HL-60 (cell line): ENCODE data around the gene KRT77.

ENCODE experiments used
- POLR2AphosphoS5 ChIP-seq: IDR thresholded peaks from 2 replicates; pipeline ENCODE4 v1.6.1; 2012; ENCODE audit warnings: low read depth
- SPI1 ChIP-seq: IDR thresholded peaks from 2 replicates; pipeline ENCODE4 v1.6.1; 2012; ENCODE audit warnings: low read depth, mild to moderate bottlenecking, borderline replicate concordance
- TF ChIP-seq, protein P1 (sequence below): IDR thresholded peaks from one replicate; pipeline ENCODE4 v1.5.1; 2011; ENCODE audit warnings: low read length, control low read depth, inconsistent platforms; ENCODE audit not compliant: insufficient read depth
- TF ChIP-seq, protein P2 (sequence below): IDR thresholded peaks from 2 replicates; pipeline ENCODE4 v1.6.1; 2012; ENCODE audit warnings: low read depth; ENCODE audit not compliant: insufficient replicate concordance

DNA sequence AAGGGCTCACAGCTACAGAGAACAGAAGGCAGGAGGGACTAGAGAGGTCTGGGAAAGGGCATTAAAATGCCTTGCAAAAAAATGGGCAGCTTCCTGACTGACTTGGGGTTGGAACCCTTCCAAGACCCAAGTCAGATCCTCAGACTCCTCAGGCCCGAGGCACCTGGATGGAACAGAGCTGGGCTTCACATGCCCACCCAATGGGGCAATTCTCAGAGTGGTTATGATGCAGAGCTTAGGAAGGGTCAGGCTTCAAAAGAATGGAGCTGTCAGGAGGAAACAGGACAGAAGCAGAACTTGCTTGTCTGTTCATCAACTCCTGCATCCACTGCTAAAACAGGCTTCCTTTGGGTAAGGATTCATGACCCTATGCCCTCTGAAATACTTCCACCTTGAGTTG, 13.4 kb downstream of the KRT77 start:
- TF ChIP-seq POLR2AphosphoS5 (no peak), SPI1 (no peak)
- TF ChIP-seq, protein P1, sequence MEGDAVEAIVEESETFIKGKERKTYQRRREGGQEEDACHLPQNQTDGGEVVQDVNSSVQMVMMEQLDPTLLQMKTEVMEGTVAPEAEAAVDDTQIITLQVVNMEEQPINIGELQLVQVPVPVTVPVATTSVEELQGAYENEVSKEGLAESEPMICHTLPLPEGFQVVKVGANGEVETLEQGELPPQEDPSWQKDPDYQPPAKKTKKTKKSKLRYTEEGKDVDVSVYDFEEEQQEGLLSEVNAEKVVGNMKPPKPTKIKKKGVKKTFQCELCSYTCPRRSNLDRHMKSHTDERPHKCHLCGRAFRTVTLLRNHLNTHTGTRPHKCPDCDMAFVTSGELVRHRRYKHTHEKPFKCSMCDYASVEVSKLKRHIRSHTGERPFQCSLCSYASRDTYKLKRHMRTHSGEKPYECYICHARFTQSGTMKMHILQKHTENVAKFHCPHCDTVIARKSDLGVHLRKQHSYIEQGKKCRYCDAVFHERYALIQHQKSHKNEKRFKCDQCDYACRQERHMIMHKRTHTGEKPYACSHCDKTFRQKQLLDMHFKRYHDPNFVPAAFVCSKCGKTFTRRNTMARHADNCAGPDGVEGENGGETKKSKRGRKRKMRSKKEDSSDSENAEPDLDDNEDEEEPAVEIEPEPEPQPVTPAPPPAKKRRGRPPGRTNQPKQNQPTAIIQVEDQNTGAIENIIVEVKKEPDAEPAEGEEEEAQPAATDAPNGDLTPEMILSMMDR, result no peak
- TF ChIP-seq, protein P2, sequence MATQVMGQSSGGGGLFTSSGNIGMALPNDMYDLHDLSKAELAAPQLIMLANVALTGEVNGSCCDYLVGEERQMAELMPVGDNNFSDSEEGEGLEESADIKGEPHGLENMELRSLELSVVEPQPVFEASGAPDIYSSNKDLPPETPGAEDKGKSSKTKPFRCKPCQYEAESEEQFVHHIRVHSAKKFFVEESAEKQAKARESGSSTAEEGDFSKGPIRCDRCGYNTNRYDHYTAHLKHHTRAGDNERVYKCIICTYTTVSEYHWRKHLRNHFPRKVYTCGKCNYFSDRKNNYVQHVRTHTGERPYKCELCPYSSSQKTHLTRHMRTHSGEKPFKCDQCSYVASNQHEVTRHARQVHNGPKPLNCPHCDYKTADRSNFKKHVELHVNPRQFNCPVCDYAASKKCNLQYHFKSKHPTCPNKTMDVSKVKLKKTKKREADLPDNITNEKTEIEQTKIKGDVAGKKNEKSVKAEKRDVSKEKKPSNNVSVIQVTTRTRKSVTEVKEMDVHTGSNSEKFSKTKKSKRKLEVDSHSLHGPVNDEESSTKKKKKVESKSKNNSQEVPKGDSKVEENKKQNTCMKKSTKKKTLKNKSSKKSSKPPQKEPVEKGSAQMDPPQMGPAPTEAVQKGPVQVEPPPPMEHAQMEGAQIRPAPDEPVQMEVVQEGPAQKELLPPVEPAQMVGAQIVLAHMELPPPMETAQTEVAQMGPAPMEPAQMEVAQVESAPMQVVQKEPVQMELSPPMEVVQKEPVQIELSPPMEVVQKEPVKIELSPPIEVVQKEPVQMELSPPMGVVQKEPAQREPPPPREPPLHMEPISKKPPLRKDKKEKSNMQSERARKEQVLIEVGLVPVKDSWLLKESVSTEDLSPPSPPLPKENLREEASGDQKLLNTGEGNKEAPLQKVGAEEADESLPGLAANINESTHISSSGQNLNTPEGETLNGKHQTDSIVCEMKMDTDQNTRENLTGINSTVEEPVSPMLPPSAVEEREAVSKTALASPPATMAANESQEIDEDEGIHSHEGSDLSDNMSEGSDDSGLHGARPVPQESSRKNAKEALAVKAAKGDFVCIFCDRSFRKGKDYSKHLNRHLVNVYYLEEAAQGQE, result no peak
